Occipital lobe (tissue), 2 donors: ENCODE data around the gene PTPN13. TPM values are rescaled to one million over a fixed set of nuclear protein-coding genes. Genes with fewer than 3 reads are reported as not detected.
"Not testable (repeated sequence)": the region's sequence is repeated elsewhere in the genome, so short reads cannot be mapped to it uniquely, and the experiment has no call there.

ENCODE experiments used
- DNase-seq: peaks from one replicate; lab custom pipeline; 2025; lab: John Stamatoyannopoulos, UW
- total RNA-seq: library from RNA; depleted of rRNA; stranded (reverse); fragments of >200 nt; gene quantifications from one replicate; pipeline ENCODE4 v1.2.3, GENCODE V29; 2014

PTPN13 gene
- total RNA-seq, 1 donor from 2014 or later: 136 TPM

DNA sequence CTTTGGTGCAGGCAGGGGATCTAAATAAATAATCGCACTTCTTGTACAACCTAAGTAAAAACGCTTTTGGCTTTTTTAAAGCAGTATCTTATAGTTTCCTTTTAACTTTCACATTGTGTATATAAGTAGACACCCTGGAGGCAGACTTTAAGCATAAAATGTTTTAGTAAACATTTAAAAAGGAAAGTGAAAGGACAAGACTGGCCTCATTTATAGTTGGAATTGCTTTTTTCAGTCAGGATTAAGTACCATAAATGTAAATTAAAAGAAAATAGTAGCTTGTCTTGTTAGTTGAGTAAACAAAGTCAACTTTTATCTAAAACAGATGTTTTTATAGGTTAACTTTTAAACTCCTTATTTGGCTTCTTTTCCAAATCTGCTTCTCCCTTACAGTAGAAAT lies 39.7 kb downstream of the PTPN13 start:
- DNase-seq: no peak

DNA sequence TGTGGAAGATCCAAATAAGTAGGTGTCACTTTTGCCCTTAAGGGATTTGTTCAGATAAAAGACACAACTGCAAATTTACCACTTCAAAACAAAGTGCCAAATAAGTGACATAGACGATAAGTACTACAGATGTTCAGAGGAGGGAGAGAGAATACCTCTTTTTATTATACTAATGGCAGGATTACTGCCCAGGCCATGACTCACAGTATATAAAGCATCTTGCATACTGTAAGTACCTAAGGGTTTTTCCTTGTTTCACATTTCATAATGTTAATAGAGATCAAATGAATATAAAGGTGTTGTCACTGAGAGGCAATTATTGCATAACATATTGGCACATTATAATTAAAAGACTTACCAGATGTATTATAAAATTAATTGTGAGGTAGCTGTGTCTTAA lies 46.4 kb downstream of the PTPN13 start:
- DNase-seq: no peak

DNA sequence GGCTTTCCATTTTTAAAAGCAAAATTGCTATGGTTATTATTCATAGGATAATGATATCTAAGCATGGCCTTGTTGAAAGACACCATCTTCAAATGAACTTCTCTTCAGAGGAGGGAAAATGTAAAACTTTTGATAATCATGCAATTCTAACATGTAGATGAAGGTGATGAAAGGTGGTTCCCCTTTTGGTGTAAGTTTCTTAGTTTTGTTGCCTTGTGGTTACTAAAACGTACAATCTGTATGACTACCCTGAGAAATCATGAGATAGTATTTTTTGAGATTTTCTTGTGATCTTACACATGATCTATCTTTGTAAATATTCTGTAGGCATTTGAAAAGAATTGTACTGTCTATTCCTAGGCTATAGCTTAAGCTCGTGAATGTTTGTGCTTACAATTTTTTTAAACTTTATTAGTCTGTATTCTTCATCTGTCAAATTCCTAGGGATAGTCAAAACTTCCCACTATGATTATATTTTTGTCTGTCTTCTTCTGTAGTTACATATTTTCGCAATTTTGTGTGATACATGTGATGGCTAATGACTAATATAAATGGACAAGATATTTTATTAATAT lies 47.5 kb downstream of the PTPN13 start:
- no peak for DNase-seq

- DNase-seq: no peak
These were observed 50.8 kb downstream of the PTPN13 start for GRCh38 chr4:86644892-86645291.

- no peak for DNase-seq
These were observed 58.3 kb downstream of the PTPN13 start for GRCh38 chr4:86652332-86652932.

- DNase-seq: no peak
These were observed 59.2 kb downstream of the PTPN13 start for GRCh38 chr4:86653237-86653865.

DNA sequence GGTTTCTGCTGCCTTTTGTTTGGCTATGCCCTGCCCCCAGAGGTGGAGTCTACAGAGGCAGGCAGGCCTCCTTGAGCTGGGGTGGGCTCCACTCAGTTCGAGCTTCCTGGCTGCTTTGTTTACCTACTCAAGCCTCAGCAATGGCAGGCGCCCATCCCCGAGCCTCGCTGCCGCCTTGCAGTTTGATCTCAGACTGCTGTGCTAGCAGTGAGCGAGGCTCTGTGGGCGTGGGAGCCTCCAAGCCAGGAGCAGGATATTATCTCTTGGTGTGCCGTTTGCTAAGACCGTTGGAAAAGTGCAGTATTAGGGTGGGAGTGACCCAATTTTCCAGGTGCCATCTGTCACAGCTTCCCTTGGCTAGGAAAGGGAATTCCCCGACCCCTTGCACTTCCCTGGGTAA lies 62.7 kb downstream of the PTPN13 start:
- not testable (repeated sequence) for DNase-seq

DNA sequence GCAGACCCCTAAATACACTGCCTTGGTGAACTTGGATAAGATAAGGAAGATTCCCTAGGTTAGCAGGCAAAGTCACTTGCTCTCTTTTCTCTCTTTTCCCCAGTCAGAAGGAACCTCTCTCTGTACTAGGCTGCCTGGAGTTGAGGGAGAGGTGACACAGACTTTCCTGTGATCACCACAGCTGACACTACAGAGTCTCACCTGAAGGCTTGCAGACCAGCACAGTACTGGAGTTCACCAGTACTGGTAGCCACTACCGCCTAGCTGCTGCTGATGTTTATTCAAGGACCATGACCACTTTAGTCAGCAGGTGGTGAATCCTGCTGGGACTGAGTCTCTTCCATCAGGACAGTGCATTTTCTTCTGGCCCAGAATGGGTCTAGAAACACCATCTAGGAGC lies 63.3 kb downstream of the PTPN13 start:
- no peak for DNase-seq

DNA sequence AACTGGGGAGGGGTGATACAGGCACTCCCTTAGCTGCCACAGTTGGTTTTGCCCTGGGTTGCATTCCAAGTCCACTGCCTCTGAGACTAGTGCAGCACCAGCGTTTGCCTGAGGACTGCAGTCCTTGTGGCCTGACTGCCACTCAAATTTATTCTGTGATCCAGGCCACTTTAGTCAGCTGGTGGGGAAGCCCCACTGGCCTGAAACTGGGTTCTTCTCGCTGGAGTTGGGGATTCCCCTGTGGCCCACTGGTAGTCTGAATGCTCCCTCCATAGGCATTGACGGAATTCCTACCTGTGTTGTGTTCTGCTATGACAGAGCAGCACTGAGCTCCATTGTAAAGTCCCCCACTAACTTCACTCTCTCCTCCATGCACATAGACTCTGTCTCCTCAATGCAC lies 63.8 kb downstream of the PTPN13 start:
- DNase-seq: no peak

DNA sequence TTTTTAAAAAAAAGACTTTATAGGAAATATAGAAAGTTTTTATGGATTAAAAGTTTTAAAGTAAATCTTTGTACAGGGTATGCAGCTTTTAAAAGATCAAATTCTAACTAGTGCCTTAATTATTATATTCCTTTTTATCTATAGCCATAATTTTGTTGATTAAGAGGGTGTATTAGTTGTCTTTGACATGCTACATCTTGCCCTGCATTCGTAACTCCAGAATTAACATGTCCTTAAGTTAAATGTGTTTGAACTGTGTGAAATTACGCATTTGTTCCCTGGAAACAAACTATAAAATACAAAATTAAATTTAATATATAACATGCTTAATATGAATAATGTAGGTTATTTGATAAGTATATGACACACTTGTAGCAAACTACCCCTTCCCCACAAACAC lies 66.3 kb downstream of the PTPN13 start:
- DNase-seq: no peak

DNA sequence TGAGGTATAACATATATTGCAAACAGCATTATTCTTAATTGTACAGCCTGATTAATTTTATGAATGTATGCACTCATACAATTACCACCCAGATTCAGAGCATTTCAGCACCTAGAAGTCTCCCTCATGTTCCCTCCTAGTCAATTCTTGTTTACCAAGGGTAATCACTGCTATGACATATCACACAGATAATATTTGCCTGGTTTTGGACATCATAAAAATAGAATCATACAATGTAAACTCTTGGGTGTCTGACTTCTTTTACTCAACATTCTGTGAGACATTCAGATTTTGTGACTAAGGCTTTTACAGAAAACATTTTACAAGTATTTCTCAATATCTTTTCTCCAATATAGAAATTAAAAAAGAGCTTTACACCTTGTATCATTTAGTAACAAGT lies 66.9 kb downstream of the PTPN13 start:
- no peak for DNase-seq

DNA sequence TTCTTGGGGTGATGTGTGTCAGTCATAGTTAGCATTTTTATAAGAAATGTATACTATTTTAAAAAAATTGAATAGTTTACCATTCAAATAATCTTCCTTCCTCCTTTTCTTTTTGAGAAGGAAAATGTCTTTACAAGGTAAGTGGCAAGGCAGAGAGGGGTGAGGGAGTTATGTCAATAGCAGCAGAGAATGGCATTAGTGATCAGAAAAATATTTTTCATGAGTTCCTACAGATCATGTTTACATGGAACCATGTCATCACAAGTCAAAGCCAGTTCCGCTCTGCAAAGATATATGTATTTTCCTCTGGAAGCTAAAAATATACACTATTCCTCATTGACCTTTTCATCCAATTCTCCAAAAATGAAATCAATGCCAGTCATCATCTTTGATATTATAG lies 67.3 kb downstream of the PTPN13 start:
- no peak for DNase-seq

GRCh38 chr4:86664959-86665358 lies 70.8 kb downstream of the PTPN13 start:
- DNase-seq: no peak

DNA sequence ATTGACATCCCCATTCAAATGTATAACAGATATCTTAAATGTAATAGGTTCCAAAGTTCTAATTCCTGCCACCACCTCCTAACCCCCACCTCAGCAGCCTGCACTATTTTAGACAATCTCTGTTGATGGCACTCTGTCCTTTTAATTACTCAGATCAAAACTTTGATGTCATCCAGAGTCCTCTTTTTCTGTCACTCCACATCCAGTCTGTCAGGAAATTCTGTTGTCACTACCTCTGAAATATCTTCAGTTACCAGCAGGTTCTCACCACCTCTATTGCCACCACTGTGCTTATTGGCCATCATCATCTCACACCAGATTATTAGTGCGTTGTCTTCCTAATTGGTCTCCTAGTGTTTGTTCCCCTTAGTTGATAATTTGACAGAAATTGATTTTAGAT lies 76.2 kb downstream of the PTPN13 start:
- DNase-seq: no peak

DNA sequence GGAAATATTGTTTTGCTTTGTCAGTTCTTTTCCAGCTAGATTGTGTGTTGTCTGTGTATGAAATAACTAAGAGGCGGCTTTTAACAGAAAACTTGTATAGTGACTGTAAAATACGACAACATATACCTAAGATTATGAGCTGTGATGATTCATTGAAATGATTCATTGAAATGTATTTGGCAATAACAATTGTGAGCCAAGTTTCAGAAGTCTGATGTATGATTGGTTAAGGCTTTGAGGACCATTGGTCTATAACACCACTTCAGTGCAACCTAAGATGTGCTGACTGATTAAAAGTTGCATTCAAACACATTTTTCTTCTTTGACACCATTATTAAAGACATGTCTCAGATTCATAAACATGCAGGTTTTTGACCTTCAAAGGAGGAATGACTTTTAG lies 76.6 kb downstream of the PTPN13 start:
- DNase-seq: no peak

DNA sequence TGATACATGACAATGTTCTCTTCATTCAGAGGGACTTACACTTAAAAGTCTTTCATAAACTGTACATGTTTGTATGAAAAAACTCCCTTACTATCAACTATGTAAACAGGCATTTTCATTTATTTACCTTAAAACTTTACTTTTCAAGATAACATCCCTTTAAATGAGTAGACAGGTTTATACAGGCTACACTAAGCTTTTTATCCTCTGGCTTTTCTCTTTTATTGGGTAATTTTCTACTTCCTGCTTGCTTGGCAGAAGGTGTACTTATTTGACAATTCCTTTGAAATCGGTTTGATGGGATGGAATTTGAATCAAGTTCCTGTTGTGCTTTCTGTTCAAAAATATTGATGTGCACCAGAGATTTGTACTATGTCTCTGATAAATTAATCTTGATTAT lies 81.4 kb downstream of the PTPN13 start:
- no peak for DNase-seq

- no peak for DNase-seq
These were observed 84.7 kb downstream of the PTPN13 start for GRCh38 chr4:86678796-86679195.

- DNase-seq: no peak
These were observed 85.3 kb downstream of the PTPN13 start for GRCh38 chr4:86679441-86679840.

DNA sequence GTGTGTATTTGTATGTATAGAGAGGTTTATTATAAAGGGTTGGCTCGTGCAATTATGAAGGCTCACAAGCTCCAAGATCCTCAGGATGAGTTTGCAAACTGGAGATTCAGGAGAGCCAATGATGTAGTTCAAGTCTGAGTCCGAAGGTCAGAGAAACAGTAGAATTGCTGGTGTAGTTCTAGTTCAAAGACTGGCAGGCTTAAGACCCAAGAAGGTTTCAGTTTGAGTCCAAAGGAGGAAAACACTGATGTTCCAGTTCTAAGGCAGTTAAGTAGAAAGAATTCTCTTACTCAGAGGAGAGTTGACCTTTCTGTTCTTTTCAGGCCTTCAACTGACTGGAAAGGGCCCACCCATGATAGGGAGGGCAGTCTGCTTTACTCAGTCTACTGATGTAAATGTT lies 89.1 kb downstream of the PTPN13 start:
- no peak for DNase-seq

- DNase-seq: no peak
These were observed 89.9 kb downstream of the PTPN13 start for GRCh38 chr4:86683983-86684382.

- no peak for DNase-seq
These were observed 91.3 kb downstream of the PTPN13 start for GRCh38 chr4:86685401-86685800.

DNA sequence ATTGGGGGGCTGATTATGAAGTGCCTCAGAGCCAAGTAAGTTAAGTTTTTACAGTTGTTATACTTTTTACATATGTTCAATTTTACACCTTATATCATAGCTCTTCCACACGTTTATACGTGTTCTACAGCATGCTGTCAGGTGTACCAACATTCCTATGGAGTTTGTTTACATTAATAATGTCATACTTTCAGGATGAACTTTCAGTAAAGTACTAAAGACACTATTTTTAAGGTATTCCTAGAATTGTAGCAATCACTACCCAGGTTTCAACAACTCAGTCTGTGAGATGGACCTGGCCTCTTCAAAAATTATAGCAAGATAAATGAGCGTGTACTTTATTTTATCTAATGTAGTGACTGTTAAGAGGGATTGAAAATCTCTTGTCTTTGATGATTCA lies 92.6 kb downstream of the PTPN13 start:
- DNase-seq: no peak

- DNase-seq: no peak
These were observed 93.9 kb downstream of the PTPN13 start for GRCh38 chr4:86688026-86688425.
